ENCODE results near the gene ARHGAP8. TPM values are rescaled to one million over a fixed set of nuclear protein-coding genes. Genes with fewer than 3 reads are reported as not detected.

The ARHGAP8 gene
- polyA plus RNA-seq, 3 donors, result 1.1 to 5.2 (median 1.7) TPM

GRCh38 chr22:44813416-44813815 lies 61.0 kb downstream of the ARHGAP8 start:
- no peak overlapping the region for H3K27ac ChIP-seq (ENCODE audit: low read depth, low read length)
- WGBS, 3 donors, result 69 to 99% (median 97%) methylated on average over 2 of the region's 2 CpGs

GRCh38 chr22:44814266-44815098 lies 62.1 kb downstream of the ARHGAP8 start:
- WGBS, 3 donors, result 87 to 94% (median 91%) methylated on average over 25 of the region's 25 CpGs

GRCh38 chr22:44815099-44816070 lies 63.0 kb downstream of the ARHGAP8 start:
- WGBS, 3 donors, result 81 to 88% (median 82%) methylated on average over 27 of the region's 27 CpGs
- H3K27ac ChIP-seq (ENCODE audit: low read depth, low read length), result no peak overlapping the region

More at GRCh38 chr22:44814266-44815098, 62.1 kb downstream of the ARHGAP8 start:
- H3K27ac ChIP-seq (ENCODE audit: low read depth, low read length), result no peak overlapping the region

- no peak overlapping the region for H3K27ac ChIP-seq (ENCODE audit: low read depth, low read length)
- 72 to 87% (median 76%) methylated on average over 11 of the region's 11 CpGs for WGBS, 3 donors
Observed at GRCh38 chr22:44816141-44816540, 63.8 kb downstream of the ARHGAP8 start.

- 88 to 97% (median 89%) methylated on average over 5 of the region's 5 CpGs for WGBS, 3 donors
- H3K27ac ChIP-seq (ENCODE audit: low read depth, low read length), result no peak overlapping the region
Observed at GRCh38 chr22:44818727-44819126, 66.4 kb downstream of the ARHGAP8 start.

- H3K27ac ChIP-seq (ENCODE audit: low read depth, low read length), result no peak overlapping the region
- WGBS, 3 donors, result 71 to 79% (median 76%) methylated on average over 17 to 18 of the region's 18 CpGs
Observed at GRCh38 chr22:44819966-44820631, 67.7 kb downstream of the ARHGAP8 start.

- WGBS, 3 donors, result 74 to 87% (median 78%) methylated on average over 24 of the region's 24 CpGs
- no peak overlapping the region for H3K27ac ChIP-seq (ENCODE audit: low read depth, low read length)
Observed at GRCh38 chr22:44821741-44822475, 69.5 kb downstream of the ARHGAP8 start.

GRCh38 chr22:44822534-44822933 lies 70.2 kb downstream of the ARHGAP8 start:
- H3K27ac ChIP-seq (ENCODE audit: low read depth, low read length), result no peak overlapping the region
- 67 to 82% (median 76%) methylated on average over 13 of the region's 13 CpGs for WGBS, 3 donors

GRCh38 chr22:44823396-44823795 lies 71.0 kb downstream of the ARHGAP8 start:
- no peak overlapping the region for H3K27ac ChIP-seq (ENCODE audit: low read depth, low read length)
- WGBS, 3 donors, result 80 to 92% (median 89%) methylated on average over 8 of the region's 8 CpGs

GRCh38 chr22:44823806-44824205 lies 71.4 kb downstream of the ARHGAP8 start:
- WGBS, 3 donors, result 75 to 93% (median 87%) methylated on average over 4 of the region's 4 CpGs
- H3K27ac ChIP-seq (ENCODE audit: low read depth, low read length), result no peak overlapping the region

- WGBS, 3 donors, result 89 to 94% (median 90%) methylated on average over 12 of the region's 12 CpGs
- no peak overlapping the region for H3K27ac ChIP-seq (ENCODE audit: low read depth, low read length)
Observed at GRCh38 chr22:44824271-44824670, 71.9 kb downstream of the ARHGAP8 start.

- no peak overlapping the region for H3K27ac ChIP-seq (ENCODE audit: low read depth, low read length)
- 88 to 92% (median 90%) methylated on average over 43 of the region's 43 CpGs for WGBS, 3 donors
Observed at GRCh38 chr22:44825310-44826150, 73.2 kb downstream of the ARHGAP8 start.

GRCh38 chr22:44827666-44828190 lies 75.4 kb downstream of the ARHGAP8 start:
- no peak overlapping the region for H3K27ac ChIP-seq (ENCODE audit: low read depth, low read length)
- 87 to 95% (median 89%) methylated on average over 16 of the region's 16 CpGs for WGBS, 3 donors

- 60 to 82% (median 60%) methylated on average over 8 of the region's 8 CpGs for WGBS, 3 donors
Observed at GRCh38 chr22:44828193-44828592, 75.8 kb downstream of the ARHGAP8 start.

GRCh38 chr22:44831885-44832284 lies 79.5 kb downstream of the ARHGAP8 start:
- WGBS, 3 donors, result 56 to 90% (median 73%) methylated on average over 1 of the region's 1 CpG
- no peak overlapping the region for H3K27ac ChIP-seq (ENCODE audit: low read depth, low read length)

More at GRCh38 chr22:44828193-44828592, 75.8 kb downstream of the ARHGAP8 start:
- H3K27ac ChIP-seq (ENCODE audit: low read depth, low read length), result no peak overlapping the region

- H3K27ac ChIP-seq (ENCODE audit: low read depth, low read length), result no peak overlapping the region
Observed at GRCh38 chr22:44834065-44834464, 81.7 kb downstream of the ARHGAP8 start.

- WGBS, 3 donors, result 63 to 82% (median 76%) methylated on average over 15 of the region's 15 CpGs
Observed at GRCh38 chr22:44837481-44837880, 85.1 kb downstream of the ARHGAP8 start.

More at GRCh38 chr22:44837481-44837880, 85.1 kb downstream of the ARHGAP8 start:
- H3K27ac ChIP-seq (ENCODE audit: low read depth, low read length), result no peak overlapping the region
